HG03565 (cell line): ENCODE data around the gene CACNA2D4.
"Not testable (repeated sequence)": the region's sequence is repeated elsewhere in the genome, so short reads cannot be mapped to it uniquely, and the experiment has no call there.

ENCODE experiments used
- ATAC-seq: cut with Tn5 transposase; IDR thresholded peaks from one replicate; pipeline ENCODE4 v1.9.1; 2021; ENCODE audit warnings: mild to moderate bottlenecking, moderate library complexity; ENCODE audit not compliant: unreplicated experiment

Gene CACNA2D4

DNA sequence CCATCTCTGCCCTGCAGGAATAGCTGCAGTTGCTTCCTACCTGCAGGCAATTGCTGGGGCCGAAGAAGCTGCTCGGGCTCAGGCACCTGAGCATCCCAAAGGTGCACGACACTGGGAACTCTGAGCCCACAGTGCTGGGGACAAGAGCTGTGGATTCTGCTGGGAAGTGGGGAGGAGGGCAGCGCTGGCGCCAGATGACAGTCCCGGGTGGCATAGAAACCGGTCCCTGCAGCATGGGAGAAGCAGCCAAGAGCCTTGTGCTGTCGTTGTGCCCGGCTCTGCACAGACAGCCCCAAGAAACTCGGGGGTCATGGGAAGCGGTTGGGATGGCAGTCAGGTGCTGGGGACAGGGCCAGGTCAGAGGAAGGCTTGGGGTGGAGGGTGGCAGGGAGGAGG lies 97.6 kb downstream of the CACNA2D4 start:
- ATAC-seq, result no peak

GRCh38 chr12:1820191-1820895 lies 98.1 kb downstream of the CACNA2D4 start, which contains the start of gene LRTM2:
Gene LRTM2 (plus strand): TSS chr12:1820565. CDS start chr12:1828149, 7,584 bp downstream.
- ATAC-seq, result no peak

DNA sequence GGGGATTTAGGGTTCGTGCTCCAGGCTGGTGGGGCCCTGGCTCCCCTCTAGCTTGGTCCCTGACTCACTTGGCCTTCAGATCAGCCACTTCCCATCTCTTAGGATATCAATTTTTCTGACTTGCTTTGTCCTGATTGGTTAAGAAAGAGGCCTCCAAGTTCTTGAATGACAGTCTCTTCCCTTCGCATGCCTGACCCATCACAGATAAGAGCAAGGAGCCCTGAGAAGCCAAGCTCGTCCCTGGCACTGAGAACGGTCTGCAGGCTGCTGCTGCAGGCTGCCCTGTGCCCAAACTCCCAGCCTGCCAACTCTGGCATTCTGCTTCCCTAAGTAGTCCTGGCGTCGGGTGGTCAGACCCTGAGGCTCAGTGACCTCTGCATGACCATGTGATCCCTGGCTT lies 98.9 kb downstream of the CACNA2D4 start:
- no peak for ATAC-seq

- ATAC-seq, result no peak
These were observed 99.4 kb downstream of the CACNA2D4 start for GRCh38 chr12:1819050-1819449.

DNA sequence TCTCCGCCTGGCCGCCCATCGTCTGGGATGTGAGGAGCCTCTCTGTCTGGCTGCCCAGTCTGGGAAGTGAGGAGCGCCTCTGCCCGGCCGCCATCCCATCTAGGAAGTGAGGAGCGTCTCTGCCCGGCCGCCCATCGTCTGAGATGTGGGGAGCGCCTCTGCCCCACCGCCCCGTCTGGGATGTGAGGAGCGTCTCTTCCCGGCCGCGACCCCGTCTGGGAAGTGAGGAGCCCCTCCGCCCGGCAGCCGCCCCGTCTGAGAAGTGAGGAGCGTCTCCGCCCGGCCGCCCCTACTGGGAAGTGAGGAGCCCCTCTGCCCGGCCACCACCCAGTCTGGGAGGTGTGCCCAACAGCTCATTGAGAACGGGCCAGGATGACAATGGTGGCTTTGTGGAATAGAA lies 100.5 kb downstream of the CACNA2D4 start:
- not testable (repeated sequence) for ATAC-seq

- ATAC-seq, result no peak
These were observed 101.6 kb downstream of the CACNA2D4 start for GRCh38 chr12:1816730-1817348.

DNA sequence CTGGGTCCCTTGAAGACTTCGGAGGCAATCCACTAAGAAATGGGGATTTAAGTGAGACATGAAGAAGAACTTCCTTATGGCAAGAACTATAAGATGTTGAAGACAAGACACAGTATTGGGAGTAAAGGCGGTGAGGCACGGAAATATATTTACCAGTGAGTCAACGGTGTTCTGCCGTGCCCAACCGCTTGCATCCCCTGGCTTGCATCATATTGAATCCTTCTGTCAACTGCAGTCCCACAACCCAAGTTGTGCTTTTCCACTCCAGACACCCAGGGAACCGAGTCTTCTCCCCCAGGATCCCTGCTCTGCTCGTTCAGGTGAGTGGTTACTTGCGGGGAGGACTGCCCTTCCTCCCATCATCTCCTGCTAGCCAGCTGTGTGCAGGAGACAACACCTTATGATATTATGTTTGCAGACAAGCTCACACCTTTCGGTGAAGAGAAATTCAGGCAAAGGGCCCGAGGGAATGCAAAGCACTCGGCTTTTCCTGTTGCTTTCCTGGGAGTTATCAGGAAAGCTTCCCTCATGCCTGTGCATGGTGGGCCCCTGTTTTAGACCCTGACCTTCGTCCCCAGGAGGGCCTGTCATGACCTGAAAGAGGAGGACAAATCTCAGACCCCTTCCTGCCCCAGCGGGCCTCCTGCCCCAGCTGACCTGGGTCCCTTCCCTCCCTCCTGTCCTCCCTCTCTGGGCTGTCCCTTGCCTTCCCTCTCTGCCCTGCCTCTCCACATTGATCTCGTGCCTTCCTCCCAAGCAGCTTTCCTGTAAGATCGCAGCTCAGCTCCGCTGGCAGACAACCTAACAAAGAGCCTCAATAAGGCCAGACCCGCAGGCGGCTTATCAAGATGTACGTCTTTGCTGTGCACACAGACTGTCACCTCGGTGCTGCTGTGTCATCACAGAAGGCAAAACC lies 102.4 kb downstream of the CACNA2D4 start:
- ATAC-seq, result no peak

GRCh38 chr12:1815108-1815507 lies 103.3 kb downstream of the CACNA2D4 start:
- no peak for ATAC-seq

DNA sequence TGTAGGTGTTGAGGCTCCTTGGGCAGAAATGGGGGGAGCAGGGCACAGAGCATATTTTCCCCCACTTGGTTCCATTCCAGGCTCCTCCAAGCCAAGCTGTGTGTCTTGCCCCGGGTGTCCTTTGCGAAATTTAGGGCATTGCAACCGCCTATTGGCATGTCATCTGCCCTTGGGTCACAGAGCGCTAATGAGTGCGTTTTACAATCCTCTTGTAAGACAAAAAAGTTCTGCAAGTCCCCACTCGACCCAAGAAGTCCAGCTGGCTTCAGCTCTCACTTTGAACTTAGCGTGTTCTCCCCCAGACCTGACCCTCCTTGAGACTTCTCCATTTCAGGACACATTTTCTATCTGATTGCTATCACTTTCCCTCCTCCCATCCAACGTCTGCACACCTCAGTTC lies 104.2 kb downstream of the CACNA2D4 start:
- ATAC-seq, result no peak

DNA sequence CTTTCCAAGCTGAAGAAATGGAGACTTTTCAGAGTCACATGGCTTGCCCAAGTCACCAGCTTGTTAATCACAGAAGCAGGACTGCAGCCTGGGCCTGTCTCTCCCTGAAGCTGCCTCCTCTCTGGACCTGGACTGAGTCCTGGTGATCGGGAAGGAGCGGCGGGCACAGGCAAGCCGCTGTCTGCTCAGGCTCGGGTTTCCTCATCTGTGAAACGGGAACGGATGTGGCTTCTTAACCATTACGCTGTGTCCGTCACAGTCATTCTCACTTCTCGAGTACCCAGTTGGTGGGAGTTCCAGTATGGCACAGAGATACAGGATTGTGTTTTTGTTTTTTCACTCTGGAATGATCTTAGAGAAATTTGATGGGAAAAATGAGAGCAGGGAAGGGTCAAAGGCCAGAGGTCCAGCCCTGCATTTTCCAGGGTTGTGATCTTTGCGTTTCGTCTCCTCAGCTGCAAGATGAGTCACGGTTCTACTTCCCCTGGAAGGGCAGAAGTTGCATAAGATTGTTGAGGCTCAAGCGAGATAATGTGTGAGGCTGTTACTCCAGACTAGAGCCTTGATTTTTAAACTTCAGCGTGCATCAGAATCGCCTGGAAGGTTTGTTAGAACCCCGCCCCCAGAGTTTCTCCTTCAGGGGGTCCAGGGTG lies 105.7 kb downstream of the CACNA2D4 start:
- ATAC-seq, result no peak

DNA sequence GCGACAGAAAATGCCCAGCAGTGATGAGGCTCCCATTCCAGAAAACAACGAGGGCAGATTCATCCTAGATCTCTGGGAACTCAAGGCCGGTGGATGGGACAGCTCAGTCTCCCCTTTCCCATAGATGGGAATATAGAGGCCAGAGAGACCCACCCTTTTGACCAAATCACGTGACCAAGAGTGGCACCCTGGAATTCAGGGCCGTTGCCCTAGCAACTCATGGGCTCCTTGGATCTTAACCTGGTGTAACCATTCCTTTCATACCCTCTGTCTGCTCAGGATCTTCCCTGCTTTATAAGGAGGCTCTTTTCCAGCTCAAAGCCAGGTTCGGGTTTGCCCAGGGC lies 106.5 kb downstream of the CACNA2D4 start:
- ATAC-seq, result no peak

DNA sequence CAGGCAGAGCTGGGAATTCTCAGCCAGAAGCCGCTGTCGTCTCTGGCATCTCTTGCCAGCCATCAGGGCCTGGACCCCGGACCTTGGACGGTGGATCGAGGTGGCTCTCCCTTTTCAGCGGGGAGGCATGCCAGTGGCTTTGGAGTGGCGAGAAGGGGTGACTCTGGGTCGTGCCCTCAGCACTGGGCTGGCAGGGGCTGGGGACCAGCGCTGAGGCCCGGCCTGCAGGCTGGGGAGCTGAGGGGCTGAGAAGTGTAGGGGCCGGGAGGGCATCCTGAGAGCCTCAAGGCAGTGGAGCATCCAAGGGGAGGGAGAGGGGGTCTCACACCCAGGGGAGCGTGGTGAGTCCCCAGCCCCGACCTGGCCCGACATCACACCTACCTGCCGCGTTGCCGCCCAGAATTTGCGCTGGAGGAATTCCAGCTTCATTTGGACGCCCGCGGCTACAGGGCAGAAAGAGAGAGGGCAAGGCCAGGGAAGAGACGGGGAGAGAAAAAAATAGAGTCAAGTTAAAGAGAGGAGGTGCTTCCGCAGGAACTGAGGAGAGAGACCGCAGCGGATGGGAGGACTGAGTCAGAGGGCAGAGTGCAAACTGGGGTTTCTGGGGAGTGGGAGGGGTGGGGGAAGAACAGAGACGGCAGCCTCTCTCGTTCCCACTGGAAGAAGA lies 107.0 kb downstream of the CACNA2D4 start:
- no peak for ATAC-seq

- no peak for ATAC-seq
These were observed 107.5 kb downstream of the CACNA2D4 start for GRCh38 chr12:1810931-1811280.

DNA sequence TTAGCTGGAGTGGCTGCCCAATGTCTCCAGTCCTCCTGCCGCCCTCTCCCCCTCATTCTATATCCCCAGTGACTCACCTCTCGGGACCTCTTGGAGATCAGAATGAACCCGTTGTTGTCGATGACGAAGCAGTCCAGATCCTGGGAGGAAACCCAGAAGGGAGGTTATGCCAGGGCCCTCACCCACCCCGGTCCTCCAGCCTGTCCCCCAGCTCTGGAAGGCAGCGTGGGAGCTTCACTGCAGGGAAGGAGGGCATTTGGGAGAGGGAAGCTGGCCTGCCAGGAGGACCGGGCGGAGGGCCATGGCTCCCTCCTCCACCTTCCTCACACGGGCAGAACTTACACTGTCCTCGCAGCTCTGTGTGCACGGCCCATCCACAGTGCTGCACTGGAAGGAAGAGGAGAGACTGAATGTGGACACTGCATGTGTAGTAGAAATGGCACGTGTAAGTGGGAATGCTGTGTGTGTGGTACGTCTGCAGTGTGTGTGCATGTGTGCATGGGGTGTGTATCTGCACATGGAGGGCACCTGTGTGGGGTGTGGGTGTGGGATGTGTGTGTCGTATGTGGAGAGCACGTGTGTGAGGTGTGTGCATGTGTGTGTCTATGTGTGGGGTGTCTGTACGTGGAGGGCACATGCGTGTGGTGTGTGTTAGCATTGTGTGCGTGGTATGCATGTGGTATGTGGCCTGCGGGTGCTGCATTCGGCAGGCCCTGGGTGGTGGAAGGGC lies 108.1 kb downstream of the CACNA2D4 start:
- no peak for ATAC-seq

DNA sequence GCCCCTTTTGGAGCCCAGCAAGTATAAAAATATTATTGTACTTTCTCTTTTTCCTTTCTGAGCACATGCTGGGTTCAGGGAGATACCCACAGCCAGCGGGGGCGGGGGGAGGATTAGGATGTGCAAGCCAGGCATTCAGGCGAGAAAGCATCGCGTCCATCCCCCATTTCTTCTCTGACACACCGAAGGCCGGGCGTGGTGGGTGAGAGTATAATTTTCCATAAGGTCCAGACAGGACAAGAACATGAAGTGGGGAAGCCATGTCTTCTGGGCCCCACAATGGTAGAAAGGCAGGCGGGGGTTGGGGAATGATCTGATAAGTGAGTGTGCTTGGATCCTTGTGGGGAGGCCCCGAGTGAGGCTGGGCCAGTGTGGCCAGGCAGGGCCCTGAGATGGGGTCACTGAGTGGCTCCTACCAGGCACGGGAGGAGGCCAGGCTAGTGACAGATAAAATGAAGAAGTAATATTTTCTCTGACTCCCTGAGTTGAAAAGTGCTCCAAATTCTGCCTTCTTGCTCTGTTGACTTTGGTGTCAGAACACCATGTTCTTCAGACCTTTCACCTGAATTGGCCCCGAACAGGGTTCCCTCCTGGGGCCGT lies 108.8 kb downstream of the CACNA2D4 start:
- ATAC-seq, result no peak

- no peak for ATAC-seq
These were observed 109.5 kb downstream of the CACNA2D4 start for GRCh38 chr12:1808798-1809480.

DNA sequence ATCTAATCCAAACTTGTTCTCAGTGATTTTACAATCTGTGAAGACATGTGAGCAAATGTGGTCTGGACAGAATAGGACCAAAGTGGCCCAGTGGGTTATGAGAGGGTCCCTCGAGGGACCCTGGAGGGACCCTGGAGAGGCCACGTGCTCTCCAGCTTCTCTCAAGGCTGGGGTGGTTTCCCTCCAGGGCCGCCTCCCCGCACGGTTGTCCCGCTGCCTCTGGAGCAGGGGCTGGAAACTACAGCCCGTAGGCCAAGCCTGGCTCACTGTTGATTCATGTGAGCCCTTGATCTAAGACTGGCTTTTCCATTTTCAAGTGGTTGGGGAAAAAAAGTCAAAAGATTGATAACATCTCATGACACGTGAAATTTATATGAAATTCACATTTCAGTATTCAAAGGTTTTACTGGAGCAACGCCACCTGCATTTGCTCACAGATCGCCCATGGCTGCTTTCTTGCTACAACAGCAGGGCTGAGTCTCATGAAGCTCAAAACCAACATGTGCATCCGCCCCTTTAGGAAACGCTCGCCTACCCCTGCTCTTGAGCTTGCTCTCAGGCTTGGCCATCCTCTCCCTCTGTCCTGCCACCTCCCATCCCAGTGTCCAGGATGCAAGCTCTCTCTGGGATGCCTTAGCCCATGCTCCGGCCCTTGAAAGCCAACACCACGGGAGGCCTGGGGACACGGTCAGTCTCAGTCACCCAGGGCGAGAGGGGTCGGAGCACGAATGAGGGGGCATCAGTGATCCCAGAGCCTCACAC lies 110.2 kb downstream of the CACNA2D4 start:
- ATAC-seq, result no peak

DNA sequence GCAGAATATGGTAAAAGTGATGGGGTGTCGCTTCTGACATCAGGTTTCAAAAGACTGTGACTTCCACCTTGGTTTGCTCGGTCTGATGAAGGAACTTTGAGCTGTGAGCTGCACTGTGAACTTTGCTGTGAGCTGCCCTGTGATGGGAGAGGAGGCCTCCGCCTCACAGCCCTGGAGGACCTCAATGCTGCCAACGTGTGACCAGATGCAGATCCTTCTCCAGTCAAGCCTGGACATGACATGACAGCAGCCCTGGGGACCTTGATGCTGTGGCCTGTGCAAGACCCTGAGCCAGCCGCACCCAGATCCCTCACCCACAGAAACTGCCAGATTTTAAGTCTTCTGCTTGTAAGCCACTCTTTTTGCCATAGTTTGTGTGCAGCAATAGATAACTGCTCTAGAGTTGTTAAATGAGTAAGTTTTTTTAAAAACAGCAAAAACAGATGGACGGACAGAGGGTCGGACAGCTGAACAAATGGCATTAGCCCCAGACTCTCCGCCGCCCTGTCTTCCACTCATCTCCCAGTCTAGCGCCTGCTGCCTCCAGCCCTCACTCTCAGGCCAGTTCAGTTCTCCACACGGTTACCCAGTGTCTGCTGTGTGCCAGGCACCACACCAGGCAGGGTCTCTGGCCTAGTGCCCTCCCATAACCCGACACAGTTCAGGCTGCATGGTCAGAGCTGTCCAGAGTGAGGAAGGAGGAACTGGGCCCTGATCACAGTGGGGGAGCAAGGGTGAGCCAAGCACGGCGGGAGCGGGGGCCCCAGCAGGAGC lies 111.2 kb downstream of the CACNA2D4 start:
- ATAC-seq, result no peak
